Measurements from ENCODE around the gene CFAP43.

The CFAP43 gene

GRCh38 chr10:104113376-104113956 is 118.7 kb downstream of the CFAP43 start:
- no peak overlapping the region for H3K4me3 ChIP-seq (ENCODE audit: low read depth, low read length)
- no peak for TF ChIP-seq CTCF (IDR thresholded peaks at IDR 0.05; ENCODE audit: low read depth, low read length, missing control alignments)
- no peak for DNase-seq (ENCODE audit: low read depth)

- no peak for DNase-seq (ENCODE audit: low read depth)
- no peak for TF ChIP-seq CTCF (IDR thresholded peaks at IDR 0.05; ENCODE audit: low read depth, low read length, missing control alignments)
- H3K4me3 ChIP-seq (ENCODE audit: low read depth, low read length): no peak overlapping the region
Measured at GRCh38 chr10:104109908-104110662, 122.1 kb downstream of the CFAP43 start.

GRCh38 chr10:104104926-104105325 is 127.2 kb downstream of the CFAP43 start:
- TF ChIP-seq CTCF (IDR thresholded peaks at IDR 0.05; ENCODE audit: low read depth, low read length, missing control alignments): no peak
- DNase-seq (ENCODE audit: low read depth): no peak

GRCh38 chr10:104104418-104104817 is 127.7 kb downstream of the CFAP43 start:
- TF ChIP-seq CTCF (IDR thresholded peaks at IDR 0.05; ENCODE audit: low read depth, low read length, missing control alignments): no peak
- no peak overlapping the region for H3K4me3 ChIP-seq (ENCODE audit: low read depth, low read length)
- DNase-seq (ENCODE audit: low read depth): no peak

More at GRCh38 chr10:104104926-104105325, 127.2 kb downstream of the CFAP43 start:
- H3K4me3 ChIP-seq (ENCODE audit: low read depth, low read length): no peak overlapping the region

GRCh38 chr10:104103956-104104355 is 128.2 kb downstream of the CFAP43 start:
- DNase-seq (ENCODE audit: low read depth): no peak
- no peak for TF ChIP-seq CTCF (IDR thresholded peaks at IDR 0.05; ENCODE audit: low read depth, low read length, missing control alignments)
- no peak overlapping the region for H3K4me3 ChIP-seq (ENCODE audit: low read depth, low read length)

GRCh38 chr10:104101902-104102301 is 130.3 kb downstream of the CFAP43 start:
- no peak for DNase-seq (ENCODE audit: low read depth)
- no peak overlapping the region for H3K4me3 ChIP-seq (ENCODE audit: low read depth, low read length)
- TF ChIP-seq CTCF (IDR thresholded peaks at IDR 0.05; ENCODE audit: low read depth, low read length, missing control alignments): no peak

- no peak for TF ChIP-seq CTCF (IDR thresholded peaks at IDR 0.05; ENCODE audit: low read depth, low read length, missing control alignments)
- DNase-seq (ENCODE audit: low read depth): no peak
- H3K4me3 ChIP-seq (ENCODE audit: low read depth, low read length): no peak overlapping the region
Measured at GRCh38 chr10:104100795-104101194, 131.4 kb downstream of the CFAP43 start.
